Ascending aorta (tissue), 2 donors: ENCODE results near the gene MGST1. TPM values are rescaled to one million over a fixed set of nuclear protein-coding genes. Genes with fewer than 3 reads are reported as not detected.
"Not testable (repeated sequence)": the region's sequence is repeated elsewhere in the genome, so short reads cannot be mapped to it uniquely, and the experiment has no call there.

Source experiments
- DNase-seq, 2 donors: peaks; one replicate each; pipeline ENCODE4 v3.0.0-alpha.2; 2019; ENCODE audit warnings: low spot score in 2 of 2
- H3K27ac ChIP-seq, 2 donors: fragments of 200-600 bp; sonication (generic); one replicate each; pipeline ENCODE4 v1.5.1; 2016 to 2017; ENCODE audit warnings: mild to moderate bottlenecking in 1 of 2
- H3K27me3 ChIP-seq: fragments of 200-600 bp; sonication (generic); one replicate; pipeline ENCODE4 v1.5.1; 2017
- H3K36me3 ChIP-seq, 2 donors: fragments of 200-600 bp; sonication (generic); one replicate each; pipeline ENCODE4 v1.5.1; 2016
- H3K4me1 ChIP-seq, 2 donors: fragments of 200-600 bp; sonication (generic); one replicate each; pipeline ENCODE4 v1.5.1; 2016 to 2017; ENCODE audit warnings: mild to moderate bottlenecking in 1 of 2
- H3K4me3 ChIP-seq, 2 donors: fragments of 200-600 bp; sonication (generic); one replicate each; pipeline ENCODE4 v1.5.1; 2016 to 2017; ENCODE audit warnings: mild to moderate bottlenecking in 1 of 2
- H3K9me3 ChIP-seq, 2 donors: fragments of 200-600 bp; sonication (generic); one replicate each; pipeline ENCODE4 v1.5.1; 2016
- intact Hi-C: fragments of 100-400 bp; cut with DNase I; formaldehyde crosslinking; loops from one replicate; pipeline ENCODE4 v1.15.1; 2023
- total RNA-seq: library from RNA; depleted of rRNA; stranded (reverse); fragments of >200 nt; gene quantifications from one replicate; pipeline ENCODE4 v1.1.0, GENCODE V29; 2016
- TF ChIP-seq, protein P1 (sequence below), 3 experiments: fragments of 200-600 bp in 2 of 3; fragments of 450-650 bp in 1 of 3; sonication (generic) in 2 of 3; IDR thresholded peaks; one replicate each; pipeline ENCODE4 v1.5.1; 2016 to 2019; ENCODE audit warnings: antibody characterized with exemption in 3 of 3, mild to moderate bottlenecking in 1 of 3, moderate library complexity in 1 of 3

Gene MGST1
- total RNA-seq, 1 donor from 2014 or later = 101 TPM

DNA sequence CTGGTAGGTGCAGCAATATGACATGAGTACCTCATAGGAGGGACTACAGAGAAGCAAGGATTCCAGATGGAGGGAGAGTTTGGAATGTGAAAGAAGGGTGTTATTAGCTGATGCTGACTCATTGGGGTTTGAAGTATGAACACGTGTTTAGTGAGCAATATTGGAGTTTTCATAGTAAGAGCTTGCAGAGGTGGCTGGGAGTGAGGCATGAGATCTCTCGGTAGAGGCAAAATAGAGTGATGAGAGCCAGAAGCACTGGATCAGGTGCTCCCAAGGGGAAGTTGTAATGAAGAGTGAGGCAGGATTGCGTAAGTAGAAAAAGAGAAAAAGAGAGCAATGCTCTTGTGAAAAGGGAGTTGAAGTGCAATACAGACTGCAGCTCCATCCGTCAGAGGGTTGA lies 42.1 kb downstream of the MGST1 start:
- H3K36me3 ChIP-seq = no peaks in the 10 kb centered on the region
- TF ChIP-seq, protein P1, sequence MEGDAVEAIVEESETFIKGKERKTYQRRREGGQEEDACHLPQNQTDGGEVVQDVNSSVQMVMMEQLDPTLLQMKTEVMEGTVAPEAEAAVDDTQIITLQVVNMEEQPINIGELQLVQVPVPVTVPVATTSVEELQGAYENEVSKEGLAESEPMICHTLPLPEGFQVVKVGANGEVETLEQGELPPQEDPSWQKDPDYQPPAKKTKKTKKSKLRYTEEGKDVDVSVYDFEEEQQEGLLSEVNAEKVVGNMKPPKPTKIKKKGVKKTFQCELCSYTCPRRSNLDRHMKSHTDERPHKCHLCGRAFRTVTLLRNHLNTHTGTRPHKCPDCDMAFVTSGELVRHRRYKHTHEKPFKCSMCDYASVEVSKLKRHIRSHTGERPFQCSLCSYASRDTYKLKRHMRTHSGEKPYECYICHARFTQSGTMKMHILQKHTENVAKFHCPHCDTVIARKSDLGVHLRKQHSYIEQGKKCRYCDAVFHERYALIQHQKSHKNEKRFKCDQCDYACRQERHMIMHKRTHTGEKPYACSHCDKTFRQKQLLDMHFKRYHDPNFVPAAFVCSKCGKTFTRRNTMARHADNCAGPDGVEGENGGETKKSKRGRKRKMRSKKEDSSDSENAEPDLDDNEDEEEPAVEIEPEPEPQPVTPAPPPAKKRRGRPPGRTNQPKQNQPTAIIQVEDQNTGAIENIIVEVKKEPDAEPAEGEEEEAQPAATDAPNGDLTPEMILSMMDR (IDR thresholded peaks at IDR 0.05) = no peak
- no peaks in the 10 kb centered on the region for H3K4me1 ChIP-seq
- intact Hi-C loops = loop anchor here (10.0 kb wide), 1 partner anchor 295 kb away; no protein-coding TSS in a partner anchor
- no peak overlapping the region for H3K27ac ChIP-seq
- H3K27me3 ChIP-seq = no peaks in the 10 kb centered on the region
- no peak for DNase-seq
- H3K4me3 ChIP-seq = no peak overlapping the region
- H3K9me3 ChIP-seq = no peaks in the 10 kb centered on the region

DNA sequence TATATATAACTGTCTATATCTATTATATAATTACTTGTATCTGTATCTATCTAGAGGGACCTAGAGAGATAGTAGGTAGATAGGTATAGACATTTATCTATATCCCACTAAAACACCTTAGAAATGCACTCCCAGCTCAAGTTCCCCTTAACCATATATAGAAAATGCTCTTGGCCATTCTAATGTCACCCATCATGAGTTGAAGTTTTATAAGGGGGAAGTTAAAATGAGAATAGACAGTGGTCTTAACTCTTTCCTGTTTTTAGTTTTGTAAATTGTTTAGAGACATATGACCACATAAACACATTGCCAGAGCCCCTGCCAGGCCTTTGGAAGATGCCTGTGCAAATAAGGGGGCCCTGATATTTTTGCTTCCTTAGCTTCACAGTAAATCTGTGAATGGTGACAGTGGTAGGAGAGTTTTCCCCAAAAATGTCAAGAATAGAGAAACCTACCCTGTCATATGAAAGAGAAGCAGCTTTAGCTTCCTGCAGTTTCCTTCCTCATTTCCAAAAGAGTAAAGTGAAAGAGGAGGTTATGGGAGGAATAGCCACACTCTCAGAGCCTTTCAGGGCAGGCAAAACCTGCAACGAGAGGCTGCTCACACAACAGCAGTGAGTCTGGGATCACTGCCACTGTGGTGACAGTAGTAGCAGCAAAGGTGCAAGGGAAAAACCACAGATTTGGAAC lies 45.5 kb downstream of the MGST1 start:
- Histone ChIP-seq H3K4me3 (no peak overlapping the region), H3K9me3 (no peaks in the 10 kb centered on the region), H3K4me1 (no peaks in the 10 kb centered on the region), H3K36me3 (no peaks in the 10 kb centered on the region), H3K27ac (no peak overlapping the region), H3K27me3 (no peaks in the 10 kb centered on the region)
- intact Hi-C loops = no loop called here
- no peak for DNase-seq
- TF ChIP-seq, protein P1 (IDR thresholded peaks at IDR 0.05) = no peak

DNA sequence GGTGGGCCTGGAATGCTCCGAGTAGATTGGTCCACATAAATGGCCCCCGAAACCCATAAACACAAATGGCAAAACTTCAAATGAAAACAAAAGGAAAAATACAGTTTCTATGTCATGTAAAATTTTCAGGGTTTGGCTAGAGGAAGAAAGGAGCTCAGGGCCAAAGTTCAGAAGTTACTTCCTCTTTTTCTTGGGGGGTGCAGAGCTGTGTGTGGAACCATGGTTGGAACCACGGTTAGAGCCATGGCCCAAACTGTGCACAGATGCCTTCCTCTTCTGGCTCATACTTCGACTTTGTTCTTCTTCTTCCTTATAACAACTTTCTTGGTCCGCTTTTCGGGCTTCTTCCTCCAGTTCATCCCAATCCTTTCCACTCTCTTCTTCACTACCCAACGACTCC lies 51.7 kb downstream of the MGST1 start:
- Histone ChIP-seq H3K9me3 (no peaks in the 10 kb centered on the region), H3K4me1 (no peaks in the 10 kb centered on the region), H3K27ac (no peak overlapping the region), H3K36me3 (no peaks in the 10 kb centered on the region), H3K27me3 (no peaks in the 10 kb centered on the region), H3K4me3 (no peak overlapping the region)
- TF ChIP-seq, protein P1 (IDR thresholded peaks at IDR 0.05) = no peak
- DNase-seq = no peak
- intact Hi-C loops = no loop called here

DNA sequence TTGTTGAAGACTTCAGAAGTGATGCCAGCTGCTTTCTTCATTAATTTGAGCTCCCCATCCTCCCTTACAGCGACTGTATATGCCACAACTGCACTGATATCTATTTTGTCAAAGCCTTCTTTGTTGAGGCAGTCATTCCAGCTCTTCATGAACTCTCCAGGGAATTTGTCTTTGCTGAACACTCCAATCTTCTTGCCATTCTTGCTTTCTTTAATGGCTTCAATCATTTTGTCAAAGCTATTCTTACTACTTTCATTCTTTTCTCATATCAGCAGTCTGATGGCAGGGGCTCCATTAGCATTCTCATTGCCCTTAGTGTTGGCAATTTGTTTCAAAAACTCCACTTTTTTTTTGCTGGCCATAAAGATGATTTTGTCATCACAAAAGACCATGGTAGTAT lies 54.4 kb downstream of the MGST1 start:
- DNase-seq, H3K27me3 ChIP-seq, H3K9me3 ChIP-seq, H3K4me1 ChIP-seq, H3K4me3 ChIP-seq, intact Hi-C loops, H3K27ac ChIP-seq, H3K36me3 ChIP-seq: not testable (repeated sequence)

DNA sequence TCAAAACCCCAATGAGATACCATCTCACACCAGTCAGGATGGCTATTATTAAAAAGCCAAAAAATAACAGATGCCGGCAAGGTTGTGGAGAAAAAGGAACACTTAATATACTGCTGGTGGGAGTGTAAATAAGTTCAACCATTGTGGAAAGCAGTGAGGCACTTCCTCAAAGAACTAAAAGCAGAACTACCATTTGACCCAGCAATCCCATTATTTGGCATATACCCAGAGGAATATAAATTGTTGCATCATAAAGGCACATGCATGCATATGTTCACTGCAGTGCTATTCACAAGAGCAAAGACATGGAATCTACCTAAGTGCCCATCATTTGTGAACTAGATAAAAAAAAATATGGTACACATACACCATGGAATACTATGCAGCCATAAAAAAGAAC lies 59.9 kb downstream of the MGST1 start:
- intact Hi-C loops = no loop called here
- H3K4me1 ChIP-seq = no peaks in the 10 kb centered on the region
- no peak for DNase-seq

More for the DNA sequence above, 59.9 kb downstream of the MGST1 start:
- Histone ChIP-seq H3K27ac (no peak overlapping the region), H3K36me3 (no peaks in the 10 kb centered on the region), H3K4me3 (no peak overlapping the region), H3K9me3 (no peaks in the 10 kb centered on the region), H3K27me3 (no peaks in the 10 kb centered on the region)
- TF ChIP-seq, protein P1 (IDR thresholded peaks at IDR 0.05) = no peak

Other genes with a start within 250 kb of the MGST1 start
- not detected for gene SLC15A5, start 70.0 kb upstream of the MGST1 start, total RNA-seq